Adipose tissue (tissue), 3 donors: ENCODE results near the gene CUEDC1. TPM values are rescaled to one million over a fixed set of nuclear protein-coding genes. Genes with fewer than 3 reads are reported as not detected.
A peak's percentile ranks its signal among the peaks of the same experiment; 100 is the strongest.
"Not testable (repeated sequence)": the region's sequence is repeated elsewhere in the genome, so short reads cannot be mapped to it uniquely, and the experiment has no call there.

Experiments used
- H3K27ac ChIP-seq: one replicate; pipeline ENCODE4 v1.5.1; 2013; ENCODE audit warnings: low read depth, low read length
- WGBS, 3 donors: extraction: QIAGEN DNeasy Blood & Tissue Kit; methylation state at CpG; one replicate each; pipeline ENCODE4 v1.1.7; 2013; 5-methylcytosine and 5-hydroxymethylcytosine counted together
- polyA plus RNA-seq, 3 donors: library from polyadenylated mRNA; stranded (reverse); fragments of 200-250 nt; gene quantifications; one replicate each; pipeline ENCODE4 v1.2.3, GENCODE V29; 2013
- donor health status: healthy with polysubstance abuse.
- donor health status: Bipolar disorder and iron deficiency.
- donor health status: healthy.

CUEDC1 gene
- polyA plus RNA-seq, 3 donors: 14.6 to 46.2 (median 23.0) TPM

GRCh38 chr17:57963149-57963511 lies 7.9 kb upstream of the CUEDC1 start:
- 95 to 97% (median 96%) methylated on average over 6 of the region's 6 CpGs for WGBS, 3 donors
- H3K27ac ChIP-seq: no peak overlapping the region

GRCh38 chr17:57962279-57963148 lies 7.3 kb upstream of the CUEDC1 start:
- 71 to 76% (median 75%) methylated on average over 8 of the region's 8 CpGs for WGBS, 3 donors
- H3K27ac ChIP-seq: no peak overlapping the region

GRCh38 chr17:57959929-57960328 lies 4.7 kb upstream of the CUEDC1 start:
- H3K27ac ChIP-seq: no peak overlapping the region
- 89 to 94% (median 92%) methylated on average over 6 of the region's 6 CpGs for WGBS, 3 donors

GRCh38 chr17:57958391-57958790 lies 3.2 kb upstream of the CUEDC1 start:
- not testable (repeated sequence) for H3K27ac ChIP-seq
- WGBS, 3 donors: 93 to 96% (median 95%) methylated on average over 12 to 15 of the region's 15 CpGs

GRCh38 chr17:57957886-57958285 lies 2.7 kb upstream of the CUEDC1 start:
- whole genome bisulfite sequencing, 3 donors: 95 to 97% (median 95%) methylated on average over 3 of the region's 3 CpGs
- H3K27ac ChIP-seq: no peak overlapping the region

GRCh38 chr17:57957120-57957850 lies 2.1 kb upstream of the CUEDC1 start:
- 95 to 97% (median 97%) methylated on average over 8 of the region's 8 CpGs for WGBS, 3 donors
- no peak overlapping the region for H3K27ac ChIP-seq

GRCh38 chr17:57956291-57957119 lies 1.3 kb upstream of the CUEDC1 start:
- 56 to 65% (median 65%) methylated on average over 13 of the region's 13 CpGs for WGBS, 3 donors

GRCh38 chr17:57954397-57955182 lies 622 bp downstream of the CUEDC1 start:
- WGBS, 3 donors: 1 to 2% (median 1%) methylated on average over 25 to 78 of the region's 85 CpGs
- peak overlapping the region; percentile 57 for H3K27ac ChIP-seq

More at GRCh38 chr17:57956291-57957119, 1.3 kb upstream of the CUEDC1 start:
- H3K27ac ChIP-seq: no peak overlapping the region

- WGBS, 3 donors: 66 to 79% (median 71%) methylated on average over 13 of the region's 13 CpGs
- H3K27ac ChIP-seq: no peak overlapping the region
Measured at GRCh38 chr17:57953705-57954396, 1.4 kb downstream of the CUEDC1 start.

- no peak overlapping the region for H3K27ac ChIP-seq
- 82 to 89% (median 86%) methylated on average over 1 of the region's 1 CpG for WGBS, 3 donors
Measured at GRCh38 chr17:57953219-57953618, 2.0 kb downstream of the CUEDC1 start.

- no peak overlapping the region for H3K27ac ChIP-seq
- WGBS, 3 donors: 77 to 90% (median 87%) methylated on average over 5 of the region's 5 CpGs
Measured at GRCh38 chr17:57949649-57950048, 5.6 kb downstream of the CUEDC1 start.

GRCh38 chr17:57948555-57949420 lies 6.4 kb downstream of the CUEDC1 start:
- WGBS, 3 donors: 25 to 82% (median 35%) methylated on average over 5 of the region's 5 CpGs
- H3K27ac ChIP-seq: peak overlapping the region; percentile 7

- 59 to 85% (median 64%) methylated on average over 5 of the region's 5 CpGs for WGBS, 3 donors
Measured at GRCh38 chr17:57948169-57948554, 7.0 kb downstream of the CUEDC1 start.

GRCh38 chr17:57947369-57947768 lies 7.8 kb downstream of the CUEDC1 start:
- no peak overlapping the region for H3K27ac ChIP-seq
- WGBS, 3 donors: 73 to 89% (median 79%) methylated on average over 9 of the region's 9 CpGs

More at GRCh38 chr17:57948169-57948554, 7.0 kb downstream of the CUEDC1 start:
- H3K27ac ChIP-seq: no peak overlapping the region

GRCh38 chr17:57946798-57947358 lies 8.3 kb downstream of the CUEDC1 start:
- H3K27ac ChIP-seq: no peak overlapping the region
- 9 to 15% (median 11%) methylated on average over 10 of the region's 10 CpGs for WGBS, 3 donors
